IgD-negative memory B cell (primary cell): ENCODE measurements around the gene PIM2. TPM values are rescaled to one million over a fixed set of nuclear protein-coding genes. Genes with fewer than 3 reads are reported as not detected.

ENCODE experiments used
- H3K27ac Mint-ChIP-seq, 3 donors: one replicate each; pipeline ENCODE4 v1.8.0; 2020 to 2022; ENCODE audit warnings: mild to moderate bottlenecking in 3 of 3, mixed read lengths in 3 of 3, moderate library complexity in 1 of 3
- H3K27me3 Mint-ChIP-seq: one replicate; pipeline ENCODE4 v1.8.0; 2021; ENCODE audit warnings: mixed read lengths
- H3K36me3 Mint-ChIP-seq: one replicate; pipeline ENCODE4 v1.8.0; 2020; ENCODE audit warnings: mild to moderate bottlenecking, mixed read lengths
- H3K4me1 Mint-ChIP-seq, 3 donors: one replicate each; pipeline ENCODE4 v1.8.0; 2020 to 2022; ENCODE audit warnings: mixed read lengths in 3 of 3, mild to moderate bottlenecking in 1 of 3
- H3K4me3 Mint-ChIP-seq, 4 donors: one replicate each; pipeline ENCODE4 v1.8.0; 2020 to 2022; ENCODE audit warnings: mild to moderate bottlenecking in 4 of 4, mixed read lengths in 4 of 4, moderate library complexity in 3 of 4
- H3K9me3 Mint-ChIP-seq, 3 donors: one replicate each; pipeline ENCODE4 v1.8.0; 2020 to 2021; ENCODE audit warnings: mixed read lengths in 3 of 3, mild to moderate bottlenecking in 1 of 3
- polyA plus RNA-seq: library from polyadenylated mRNA; unstranded; fragments of 300-500 nt; fragmentation: Illumina TruSeq; gene quantifications from one replicate; pipeline ENCODE4 v1.2.3, GENCODE V29; 2021

The PIM2 gene
- polyA plus RNA-seq, 1 donor from 2014 or later = 216 TPM

GRCh38 chrX:48940404-48940955 is 21.7 kb upstream of the PIM2 start:
- peaks cover 13% of the 10 kb centered on the region for H3K36me3 Mint-ChIP-seq
- peaks cover 9% of the 10 kb centered on the region for H3K27me3 Mint-ChIP-seq
- peak overlapping the region in 3 of 4 donors; percentile 64 to 89 (median 81) for H3K4me3 Mint-ChIP-seq
- H3K27ac Mint-ChIP-seq = peak overlapping the region; percentile 98 to 99 (median 99)
- H3K4me1 Mint-ChIP-seq = peaks cover 47 to 70% (median 66%) of the 10 kb centered on the region in 3 donors
- no peaks in the 10 kb centered on the region for H3K9me3 Mint-ChIP-seq

GRCh38 chrX:48939524-48940228 is 20.9 kb upstream of the PIM2 start:
- peaks cover 9% of the 10 kb centered on the region for H3K27me3 Mint-ChIP-seq
- H3K4me1 Mint-ChIP-seq = peaks cover 50 to 77% (median 73%) of the 10 kb centered on the region in 3 donors
- peak overlapping the region; percentile 77 to 89 (median 84) for H3K4me3 Mint-ChIP-seq
- H3K36me3 Mint-ChIP-seq = peaks cover 13% of the 10 kb centered on the region
- H3K9me3 Mint-ChIP-seq = no peaks in the 10 kb centered on the region
- peak overlapping the region; percentile 98 to 99 (median 99) for H3K27ac Mint-ChIP-seq

GRCh38 chrX:48938721-48939425 is 20.0 kb upstream of the PIM2 start:
- H3K4me1 Mint-ChIP-seq = peaks cover 58 to 81% (median 79%) of the 10 kb centered on the region in 3 donors
- no peaks in the 10 kb centered on the region for H3K9me3 Mint-ChIP-seq
- H3K27ac Mint-ChIP-seq = peak overlapping the region; percentile 98 to 99 (median 99)
- peaks cover 9% of the 10 kb centered on the region for H3K27me3 Mint-ChIP-seq
- peaks cover 15% of the 10 kb centered on the region for H3K36me3 Mint-ChIP-seq
- H3K4me3 Mint-ChIP-seq = peak overlapping the region; percentile 77 to 89 (median 84)

GRCh38 chrX:48937054-48937907 is 18.5 kb upstream of the PIM2 start:
- H3K4me3 Mint-ChIP-seq = peak overlapping the region; percentile 77 to 89 (median 84)
- H3K36me3 Mint-ChIP-seq = peaks cover 22% of the 10 kb centered on the region
- H3K4me1 Mint-ChIP-seq = peaks cover 56 to 80% (median 78%) of the 10 kb centered on the region in 3 donors
- H3K27me3 Mint-ChIP-seq = peaks cover 9% of the 10 kb centered on the region
- peak overlapping the region; percentile 98 to 99 (median 99) for H3K27ac Mint-ChIP-seq
- H3K9me3 Mint-ChIP-seq = peaks cover 0 to 2% (median 0%) of the 10 kb centered on the region in 3 donors

GRCh38 chrX:48936429-48937053 is 17.7 kb upstream of the PIM2 start:
- H3K9me3 Mint-ChIP-seq = peaks cover 0 to 2% (median 0%) of the 10 kb centered on the region in 3 donors
- H3K4me3 Mint-ChIP-seq = peak overlapping the region; percentile 77 to 89 (median 84)
- peaks cover 9% of the 10 kb centered on the region for H3K27me3 Mint-ChIP-seq
- peak overlapping the region; percentile 98 to 99 (median 99) for H3K27ac Mint-ChIP-seq
- peaks cover 51 to 73% (median 70%) of the 10 kb centered on the region in 3 donors for H3K4me1 Mint-ChIP-seq
- peaks cover 20% of the 10 kb centered on the region for H3K36me3 Mint-ChIP-seq

GRCh38 chrX:48935301-48935670 is 16.5 kb upstream of the PIM2 start:
- Mint-ChIP-seq H3K36me3 (peaks cover 22% of the 10 kb centered on the region), H3K9me3 (peaks cover 0 to 2% (median 0%) of the 10 kb centered on the region in 3 donors), H3K27me3 (peaks cover 9% of the 10 kb centered on the region), H3K27ac (peak overlapping the region; percentile 91 to 99 (median 98)), H3K4me1 (peaks cover 50 to 66% (median 64%) of the 10 kb centered on the region in 3 donors), H3K4me3 (peak overlapping the region in 3 of 4 donors; percentile 76 to 77 (median 76))

- peak overlapping the region; percentile 91 to 99 (median 98) for H3K27ac Mint-ChIP-seq
- H3K36me3 Mint-ChIP-seq = peaks cover 19% of the 10 kb centered on the region
- H3K27me3 Mint-ChIP-seq = peaks cover 6% of the 10 kb centered on the region
- peaks cover 0 to 2% (median 0%) of the 10 kb centered on the region in 3 donors for H3K9me3 Mint-ChIP-seq
- peaks cover 46 to 61% (median 60%) of the 10 kb centered on the region in 3 donors for H3K4me1 Mint-ChIP-seq
- H3K4me3 Mint-ChIP-seq = peak overlapping the region in 3 of 4 donors; percentile 76 to 83 (median 77)
Observed at GRCh38 chrX:48934581-48935300, 15.9 kb upstream of the PIM2 start.

GRCh38 chrX:48933757-48934156 is 14.9 kb upstream of the PIM2 start:
- Mint-ChIP-seq H3K4me1 (peaks cover 37 to 51% (median 51%) of the 10 kb centered on the region in 3 donors), H3K4me3 (peak overlapping the region; percentile 27 to 85 (median 73)), H3K27me3 (peaks cover 3% of the 10 kb centered on the region), H3K9me3 (peaks cover 0 to 2% (median 0%) of the 10 kb centered on the region in 3 donors), H3K36me3 (peaks cover 19% of the 10 kb centered on the region), H3K27ac (peak overlapping the region; percentile 3 to 95 (median 91))

- Mint-ChIP-seq H3K27me3 (peaks cover 5% of the 10 kb centered on the region), H3K36me3 (peaks cover 13% of the 10 kb centered on the region), H3K27ac (peak overlapping the region; percentile 41 to 82 (median 46)), H3K9me3 (no peaks in the 10 kb centered on the region), H3K4me1 (peaks cover 16 to 27% (median 24%) of the 10 kb centered on the region in 3 donors), H3K4me3 (peak overlapping the region; percentile 19 to 84 (median 38))
Observed at GRCh38 chrX:48927736-48928382, 9.0 kb upstream of the PIM2 start.

GRCh38 chrX:48927123-48927522 is 8.3 kb upstream of the PIM2 start:
- Mint-ChIP-seq H3K9me3 (no peaks in the 10 kb centered on the region), H3K27me3 (peaks cover 5% of the 10 kb centered on the region), H3K36me3 (peaks cover 11% of the 10 kb centered on the region), H3K4me1 (peaks cover 15 to 26% (median 24%) of the 10 kb centered on the region in 3 donors), H3K27ac (peak overlapping the region in 2 of 3 donors; percentile 46 to 82), H3K4me3 (peak overlapping the region in 1 of 4 donors; percentile 84)

- H3K36me3 Mint-ChIP-seq = peaks cover 9% of the 10 kb centered on the region
- peaks cover 9% of the 10 kb centered on the region for H3K27me3 Mint-ChIP-seq
- H3K27ac Mint-ChIP-seq = peak overlapping the region; percentile 29 to 60 (median 47)
- no peaks in the 10 kb centered on the region for H3K9me3 Mint-ChIP-seq
- peaks cover 15 to 43% (median 31%) of the 10 kb centered on the region in 3 donors for H3K4me1 Mint-ChIP-seq
- peak overlapping the region in 1 of 4 donors; percentile 4 for H3K4me3 Mint-ChIP-seq
Observed at GRCh38 chrX:48924270-48924669, 5.4 kb upstream of the PIM2 start.

GRCh38 chrX:48923771-48924170 is 4.9 kb upstream of the PIM2 start:
- Mint-ChIP-seq H3K36me3 (peaks cover 9% of the 10 kb centered on the region), H3K4me3 (no peak overlapping the region), H3K9me3 (no peaks in the 10 kb centered on the region), H3K27ac (peak overlapping the region in 2 of 3 donors; percentile 29 to 60), H3K4me1 (peaks cover 15 to 43% (median 31%) of the 10 kb centered on the region in 3 donors), H3K27me3 (peaks cover 9% of the 10 kb centered on the region)

GRCh38 chrX:48920718-48921104 is 1.9 kb upstream of the PIM2 start:
- H3K36me3 Mint-ChIP-seq = peaks cover 16% of the 10 kb centered on the region
- H3K4me1 Mint-ChIP-seq = peaks cover 5 to 31% (median 25%) of the 10 kb centered on the region in 3 donors
- H3K4me3 Mint-ChIP-seq = peak overlapping the region; percentile 93 to 100 (median 94)
- peak overlapping the region in 2 of 3 donors; percentile 6 to 96 for H3K27ac Mint-ChIP-seq
- peaks cover 6% of the 10 kb centered on the region for H3K27me3 Mint-ChIP-seq
- H3K9me3 Mint-ChIP-seq = peaks cover 0 to 3% (median 0%) of the 10 kb centered on the region in 3 donors
